Umbilical cord (tissue), 2 donors: ENCODE results near the gene ANKS3. TPM values are rescaled to one million over a fixed set of nuclear protein-coding genes. Genes with fewer than 3 reads are reported as not detected.

Experiments
- DNase-seq: peaks from one replicate; pipeline ENCODE4 v3.0.0-alpha.2; 2015; ENCODE audit warnings: low spot score
- total RNA-seq: library from RNA; depleted of rRNA; stranded (reverse); fragments of >200 nt; gene quantifications from one replicate; pipeline ENCODE4 v1.2.3, GENCODE V29; 2014; ENCODE audit warnings: low replicate concordance; ENCODE audit not compliant: insufficient read depth

Gene ANKS3
- total RNA-seq, 1 donor from 2014 or later: 18.8 TPM

GRCh38 chr16:4649744-4650442 lies 84.2 kb downstream of the ANKS3 start:
- no peak for DNase-seq

GRCh38 chr16:4648917-4649316 lies 85.2 kb downstream of the ANKS3 start:
- no peak for DNase-seq

- no peak for DNase-seq
These were observed 86.5 kb downstream of the ANKS3 start for GRCh38 chr16:4647644-4647980.

- DNase-seq: no peak
These were observed 87.1 kb downstream of the ANKS3 start for GRCh38 chr16:4646773-4647643.

Other genes starting within 250 kb of the ANKS3 start
- 7.9 TPM for gene CDIP1, start 195.5 kb downstream of the ANKS3 start, total RNA-seq
- 0.48 TPM for gene C16orf96, start 177.9 kb downstream of the ANKS3 start, total RNA-seq
- gene UBALD1, start 119.4 kb downstream of the ANKS3 start, total RNA-seq: 1.4 TPM
- gene MGRN1, start 109.4 kb downstream of the ANKS3 start, total RNA-seq: 21.9 TPM
- 15.9 TPM for gene NUDT16L1, start 40.7 kb downstream of the ANKS3 start, total RNA-seq
- 0.24 TPM for gene DNAAF8, start 266 bp upstream of the ANKS3 start, total RNA-seq
- gene ZNF500, start 32.9 kb upstream of the ANKS3 start, total RNA-seq: 14.0 TPM
- not detected for gene SEPTIN12, start 54.1 kb upstream of the ANKS3 start, total RNA-seq
- gene SMIM22, start 61.1 kb upstream of the ANKS3 start, total RNA-seq: not detected
- 27.0 TPM for gene ROGDI, start 68.4 kb upstream of the ANKS3 start, total RNA-seq
- 28.6 TPM for gene GLYR1, start 113.0 kb upstream of the ANKS3 start, total RNA-seq
- gene UBN1, start 113.2 kb upstream of the ANKS3 start, total RNA-seq: 31.3 TPM
- gene PPL, start 202.9 kb upstream of the ANKS3 start, total RNA-seq: 32.3 TPM
- 0.72 TPM for gene SEC14L5, start 224.1 kb upstream of the ANKS3 start, total RNA-seq